Nephron progenitor cell (in vitro differentiated cells): ENCODE measurements around the gene ERLEC1.

ENCODE experiments used
- DNase-seq: peaks from one replicate; pipeline ENCODE4 v3.0.0; 2021
- H3K27ac Mint-ChIP-seq: 2 replicates; pipeline ENCODE4 v1.8.0; 2021; ENCODE audit warnings: mild to moderate bottlenecking, moderate library complexity, mixed read lengths
- H3K27me3 Mint-ChIP-seq: 2 replicates; pipeline ENCODE4 v1.8.0; 2021; ENCODE audit warnings: mild to moderate bottlenecking, low read depth, mixed read lengths; ENCODE audit not compliant: poor library complexity
- H3K36me3 Mint-ChIP-seq: 2 replicates; pipeline ENCODE4 v1.8.0; 2021; ENCODE audit warnings: low read depth, mixed read lengths
- H3K4me1 Mint-ChIP-seq: 2 replicates; pipeline ENCODE4 v1.8.0; 2021; ENCODE audit warnings: mixed read lengths
- H3K4me3 Mint-ChIP-seq: 2 replicates; pipeline ENCODE4 v1.8.0; 2021; ENCODE audit warnings: mild to moderate bottlenecking, moderate library complexity, mixed read lengths
- H3K9me3 Mint-ChIP-seq: 2 replicates; pipeline ENCODE4 v1.8.0; 2021; ENCODE audit warnings: mild to moderate bottlenecking, moderate library complexity, mixed read lengths
- TF ChIP-seq, protein P1 (sequence below): fragments of 200-600 bp; sonication (generic); IDR thresholded peaks from 2 replicates; pipeline ENCODE4 v1.5.0; 2021; ENCODE audit warnings: antibody characterized with exemption

The ERLEC1 gene

DNA sequence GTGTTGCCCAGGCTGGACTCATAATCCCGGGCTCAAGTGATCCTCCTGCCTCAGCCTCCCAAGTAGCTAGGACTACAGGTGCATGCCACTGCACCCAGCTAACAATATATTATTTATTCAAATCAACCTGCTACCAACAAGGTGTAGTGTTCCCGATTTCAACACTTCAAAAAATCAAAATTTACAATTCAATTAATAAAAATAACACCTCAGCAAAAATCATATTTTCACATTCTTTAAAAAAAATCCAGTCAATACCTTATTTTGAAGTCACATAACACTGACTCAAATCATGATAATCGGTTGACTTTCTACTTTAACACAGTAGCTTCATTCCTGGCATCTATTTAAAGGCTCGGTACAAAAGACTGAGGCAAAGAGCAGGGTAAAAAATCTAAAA is 65.7 kb downstream of the ERLEC1 start:
- H3K27ac Mint-ChIP-seq = no peak overlapping the region
- H3K9me3 Mint-ChIP-seq = no peaks in the 10 kb centered on the region
- peaks cover 66% of the 10 kb centered on the region for H3K36me3 Mint-ChIP-seq
- no peaks in the 10 kb centered on the region for H3K27me3 Mint-ChIP-seq
- peaks cover 8% of the 10 kb centered on the region for H3K4me1 Mint-ChIP-seq
- no peak overlapping the region for H3K4me3 Mint-ChIP-seq
- TF ChIP-seq, protein P1, sequence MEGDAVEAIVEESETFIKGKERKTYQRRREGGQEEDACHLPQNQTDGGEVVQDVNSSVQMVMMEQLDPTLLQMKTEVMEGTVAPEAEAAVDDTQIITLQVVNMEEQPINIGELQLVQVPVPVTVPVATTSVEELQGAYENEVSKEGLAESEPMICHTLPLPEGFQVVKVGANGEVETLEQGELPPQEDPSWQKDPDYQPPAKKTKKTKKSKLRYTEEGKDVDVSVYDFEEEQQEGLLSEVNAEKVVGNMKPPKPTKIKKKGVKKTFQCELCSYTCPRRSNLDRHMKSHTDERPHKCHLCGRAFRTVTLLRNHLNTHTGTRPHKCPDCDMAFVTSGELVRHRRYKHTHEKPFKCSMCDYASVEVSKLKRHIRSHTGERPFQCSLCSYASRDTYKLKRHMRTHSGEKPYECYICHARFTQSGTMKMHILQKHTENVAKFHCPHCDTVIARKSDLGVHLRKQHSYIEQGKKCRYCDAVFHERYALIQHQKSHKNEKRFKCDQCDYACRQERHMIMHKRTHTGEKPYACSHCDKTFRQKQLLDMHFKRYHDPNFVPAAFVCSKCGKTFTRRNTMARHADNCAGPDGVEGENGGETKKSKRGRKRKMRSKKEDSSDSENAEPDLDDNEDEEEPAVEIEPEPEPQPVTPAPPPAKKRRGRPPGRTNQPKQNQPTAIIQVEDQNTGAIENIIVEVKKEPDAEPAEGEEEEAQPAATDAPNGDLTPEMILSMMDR = no peak
- DNase-seq = no peak

DNA sequence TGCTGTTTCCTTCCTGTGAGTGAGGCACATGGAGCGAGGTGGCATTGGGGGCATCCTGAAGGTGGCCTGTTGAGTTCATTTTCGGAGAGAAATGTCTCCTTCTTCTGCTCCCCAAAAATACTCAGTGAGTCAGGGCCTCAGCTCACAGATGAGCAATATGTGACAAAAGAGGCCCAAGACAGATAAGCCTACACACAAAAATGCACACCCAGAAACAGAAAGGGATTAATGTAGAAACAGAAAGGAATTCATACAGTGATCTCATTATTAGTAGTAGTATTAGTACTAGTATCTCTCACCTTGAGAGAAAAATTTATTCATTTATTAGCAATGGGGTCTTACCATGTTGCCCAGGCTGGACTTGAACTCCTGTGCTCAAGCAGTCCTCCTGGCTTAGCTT is 67.8 kb downstream of the ERLEC1 start:
- no peaks in the 10 kb centered on the region for H3K27me3 Mint-ChIP-seq
- H3K4me3 Mint-ChIP-seq = no peak overlapping the region
- peaks cover 64% of the 10 kb centered on the region for H3K36me3 Mint-ChIP-seq
- H3K4me1 Mint-ChIP-seq = peaks cover 7% of the 10 kb centered on the region
- TF ChIP-seq, protein P1 = no peak
- H3K9me3 Mint-ChIP-seq = no peaks in the 10 kb centered on the region
- H3K27ac Mint-ChIP-seq = peak overlapping the region; percentile 25
- DNase-seq = no peak

DNA sequence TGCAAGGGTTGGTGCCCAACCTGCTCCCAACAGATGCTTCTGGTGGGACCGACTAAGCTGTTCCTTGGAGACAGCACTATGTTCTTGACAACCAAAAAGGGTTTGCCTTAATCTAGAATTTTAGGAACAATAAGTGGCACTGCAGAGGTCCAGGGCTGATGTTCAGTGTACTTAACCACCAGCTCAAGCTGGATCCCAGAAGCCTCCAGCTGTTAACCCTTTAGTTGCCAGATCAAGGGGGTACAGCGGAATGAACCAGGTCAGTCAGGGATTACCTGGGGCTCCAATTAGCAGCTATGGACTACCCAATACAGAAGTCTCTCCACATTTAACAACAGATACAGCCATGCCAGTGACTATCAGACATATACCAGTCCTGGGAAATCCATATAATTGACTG is 69.4 kb downstream of the ERLEC1 start:
- H3K4me3 Mint-ChIP-seq = no peak overlapping the region
- H3K27me3 Mint-ChIP-seq = no peaks in the 10 kb centered on the region
- H3K4me1 Mint-ChIP-seq = no peaks in the 10 kb centered on the region
- H3K9me3 Mint-ChIP-seq = no peaks in the 10 kb centered on the region
- peak overlapping the region; percentile 76 for H3K27ac Mint-ChIP-seq
- H3K36me3 Mint-ChIP-seq = peaks cover 64% of the 10 kb centered on the region
- TF ChIP-seq, protein P1 = no peak
- no peak for DNase-seq

DNA sequence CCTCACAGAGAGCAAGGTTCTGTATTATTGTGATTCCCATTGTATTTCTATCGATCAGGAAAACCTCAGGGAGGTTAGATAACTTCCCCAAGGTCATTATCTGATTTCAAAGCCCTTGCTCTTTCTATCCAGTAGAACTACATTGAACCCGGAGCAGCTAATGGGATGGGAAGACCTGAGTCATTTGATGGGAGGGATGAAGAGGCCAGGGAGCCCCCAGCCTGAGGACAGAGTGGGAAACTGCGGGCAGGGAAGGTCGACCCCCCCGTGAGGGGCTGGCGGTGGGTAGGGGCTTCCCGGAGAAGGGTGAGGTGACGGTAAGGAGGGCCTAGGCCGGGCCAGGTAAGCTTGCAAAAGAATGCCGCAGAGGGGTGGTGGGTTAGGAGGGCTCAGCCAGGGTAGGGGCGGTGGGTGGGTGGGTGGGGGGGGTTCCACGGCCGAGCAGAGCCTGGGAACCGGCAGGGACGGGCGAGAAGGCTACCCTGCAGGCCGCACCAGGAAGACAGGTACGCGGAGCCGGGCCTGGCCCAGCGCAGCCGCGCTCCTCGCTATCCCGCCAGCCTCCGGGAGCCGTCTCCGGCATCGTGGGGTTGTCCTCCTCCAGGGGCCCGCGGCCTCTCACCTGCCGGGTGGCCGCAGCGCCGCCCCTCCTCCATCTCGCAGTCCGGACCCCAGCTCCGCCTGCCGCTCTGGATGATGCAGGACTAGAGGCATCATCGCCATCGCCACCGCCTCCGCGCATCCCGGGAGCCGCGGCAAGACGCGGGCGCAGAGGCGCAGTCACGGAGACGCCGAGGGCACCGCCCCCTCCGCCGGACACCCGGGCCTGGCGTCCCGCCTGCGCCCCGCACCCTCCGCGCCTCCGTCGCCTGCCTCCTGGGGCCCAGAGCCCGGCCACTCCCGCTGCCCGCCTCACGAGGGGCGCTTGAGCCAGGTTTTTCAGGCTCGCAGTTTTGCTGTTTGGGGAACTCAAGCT is 72.7 kb downstream of the ERLEC1 start, which contains the start of gene GPR75:
Gene GPR75 (minus strand): TSS at position 762 of the 976 bp plus-strand sequence. CDS start 5,211 bp downstream, outside the sequence.
- Mint-ChIP-seq H3K4me3 (no peak within 1 kb of the TSS), H3K27ac (no peak within 1 kb of the TSS)
- peak; percentile 6 for DNase-seq

DNA sequence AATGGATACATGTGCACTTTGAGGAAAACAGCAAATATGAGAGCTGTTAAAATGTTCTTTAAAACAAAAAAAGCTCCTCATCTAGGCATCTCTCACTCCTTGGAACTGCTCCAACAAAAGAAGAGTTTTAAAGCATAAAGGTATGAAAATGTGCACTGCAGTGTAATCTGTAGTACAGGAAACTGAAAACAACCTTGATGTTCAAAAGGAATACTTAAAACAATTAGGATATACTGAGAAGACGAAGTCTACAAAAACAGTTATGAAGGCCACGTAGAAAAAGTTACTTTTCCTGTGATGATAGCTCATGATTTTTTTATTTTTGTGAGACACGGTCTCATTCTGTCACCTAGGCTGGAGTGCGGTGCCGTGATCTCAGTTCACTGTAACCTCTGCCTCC is 75.0 kb downstream of the ERLEC1 start:
- Mint-ChIP-seq H3K36me3 (peaks cover 55% of the 10 kb centered on the region), H3K9me3 (no peaks in the 10 kb centered on the region), H3K27me3 (no peaks in the 10 kb centered on the region), H3K4me1 (peaks cover 9% of the 10 kb centered on the region), H3K4me3 (no peak overlapping the region), H3K27ac (no peak overlapping the region)
- TF ChIP-seq, protein P1 = no peak
- DNase-seq = no peak

More for the DNA sequence above, 72.7 kb downstream of the ERLEC1 start, which contains the start of gene GPR75:
- TF ChIP-seq, protein P1 = no peak
- H3K36me3 Mint-ChIP-seq = peaks cover 50% of the 10 kb centered on the region
- peaks cover 9% of the 10 kb centered on the region for H3K4me1 Mint-ChIP-seq
- H3K9me3 Mint-ChIP-seq = no peaks in the 10 kb centered on the region
- H3K27me3 Mint-ChIP-seq = no peaks in the 10 kb centered on the region
